Fibroblast of skin of scalp (primary cell): Measurements from ENCODE around the gene PCYT2.

Experiments
- DNase-seq: peaks from one replicate; pipeline ENCODE4 v3.0.0-alpha.2; 2013

The PCYT2 gene

GRCh38 chr17:81851423-81851822 lies 59.8 kb downstream of the PCYT2 start:
- no peak for DNase-seq
